ENCODE results near the gene PIP4K2B.
"Not testable (repeated sequence)": the region's sequence is repeated elsewhere in the genome, so short reads cannot be mapped to it uniquely, and the experiment has no call there.

PIP4K2B gene

DNA sequence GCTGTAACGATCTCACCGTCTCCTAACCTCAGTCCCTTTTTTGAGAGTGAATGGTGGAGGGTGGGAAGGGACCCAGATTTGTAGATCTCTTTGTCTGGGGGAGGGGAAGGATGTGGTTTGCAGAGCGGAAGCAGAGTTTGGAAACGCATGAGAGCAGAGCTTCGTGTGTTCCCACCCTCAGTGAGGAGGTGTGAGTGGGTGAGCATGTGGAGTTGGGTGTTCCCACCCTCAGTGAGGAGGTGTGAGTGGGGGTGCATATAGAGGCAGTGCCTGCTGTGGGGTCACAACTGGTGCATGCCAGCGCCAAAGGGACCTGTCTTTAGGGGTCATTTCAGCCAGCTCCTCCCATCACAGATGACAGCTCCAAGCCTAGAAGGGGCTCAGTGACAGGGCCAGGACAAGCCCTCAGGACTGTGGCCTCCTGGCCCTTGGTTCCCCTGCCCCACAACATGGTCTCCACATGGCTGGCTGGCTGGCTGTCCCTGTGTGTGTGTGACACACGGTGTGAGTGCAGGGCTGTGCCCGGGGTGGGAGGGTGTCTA is 71.0 kb downstream of the PIP4K2B start:
- no peak for DNase-seq

DNA sequence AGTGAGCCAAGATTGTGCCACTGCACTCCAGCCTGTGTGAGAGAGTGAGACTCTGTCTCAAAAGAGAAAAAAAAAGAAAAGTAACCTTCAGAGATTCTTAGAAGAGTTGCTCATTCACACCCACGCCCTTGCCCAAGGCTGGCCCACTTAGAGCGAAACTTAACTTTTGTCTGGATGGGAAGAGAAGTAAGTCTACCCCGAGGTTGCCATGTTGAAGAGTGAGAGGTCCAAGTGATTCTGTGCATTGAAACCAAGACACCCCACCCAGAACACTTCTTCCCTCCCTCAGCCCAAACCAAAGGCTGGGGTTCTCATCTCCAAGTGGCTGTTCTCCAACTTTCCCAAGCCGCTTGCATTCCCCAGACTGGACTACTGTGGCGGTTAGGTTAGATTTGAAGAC is 71.6 kb downstream of the PIP4K2B start:
- no peak for DNase-seq

DNA sequence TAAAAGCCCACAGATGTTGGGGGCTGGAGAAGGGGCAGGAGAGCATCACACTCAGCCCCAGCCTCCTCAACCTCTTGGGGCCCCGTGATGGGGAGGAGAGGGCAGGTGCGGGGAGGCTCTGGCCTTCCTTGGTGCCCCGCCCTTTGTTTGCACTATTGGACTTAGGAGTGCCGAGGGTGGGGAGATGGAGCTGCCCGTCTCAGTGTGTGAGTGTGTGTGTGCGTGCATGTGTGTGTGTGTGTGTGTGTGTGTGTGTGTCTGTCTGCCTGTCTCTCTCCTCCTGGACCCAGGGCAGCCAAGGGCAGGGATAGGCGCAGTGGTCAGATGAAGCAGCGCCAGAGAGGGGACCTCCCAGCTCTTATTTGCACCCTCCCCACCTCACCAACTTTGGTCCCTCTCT is 73.2 kb downstream of the PIP4K2B start:
- DNase-seq, result not testable (repeated sequence)

DNA sequence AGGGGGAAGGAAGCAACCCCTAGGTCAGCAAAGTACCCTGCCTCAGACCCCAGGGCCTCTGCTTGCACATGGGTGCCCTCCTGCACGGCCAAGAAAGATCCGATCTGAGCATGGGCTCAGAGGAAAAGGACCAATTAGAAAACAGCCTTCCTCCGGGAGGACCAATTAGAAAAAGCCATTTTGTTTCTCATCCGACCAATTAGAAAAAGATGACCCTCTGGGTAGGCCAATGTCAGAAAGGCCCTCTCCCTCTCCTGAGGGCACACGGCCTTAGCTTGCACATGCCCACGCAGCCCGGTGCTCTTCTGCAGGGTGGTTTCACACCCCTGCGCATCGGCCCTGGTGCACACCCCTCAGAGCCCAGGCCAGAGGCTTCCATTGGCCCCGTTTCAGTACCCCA is 74.3 kb downstream of the PIP4K2B start:
- DNase-seq, result peak; percentile 54 to 68

DNA sequence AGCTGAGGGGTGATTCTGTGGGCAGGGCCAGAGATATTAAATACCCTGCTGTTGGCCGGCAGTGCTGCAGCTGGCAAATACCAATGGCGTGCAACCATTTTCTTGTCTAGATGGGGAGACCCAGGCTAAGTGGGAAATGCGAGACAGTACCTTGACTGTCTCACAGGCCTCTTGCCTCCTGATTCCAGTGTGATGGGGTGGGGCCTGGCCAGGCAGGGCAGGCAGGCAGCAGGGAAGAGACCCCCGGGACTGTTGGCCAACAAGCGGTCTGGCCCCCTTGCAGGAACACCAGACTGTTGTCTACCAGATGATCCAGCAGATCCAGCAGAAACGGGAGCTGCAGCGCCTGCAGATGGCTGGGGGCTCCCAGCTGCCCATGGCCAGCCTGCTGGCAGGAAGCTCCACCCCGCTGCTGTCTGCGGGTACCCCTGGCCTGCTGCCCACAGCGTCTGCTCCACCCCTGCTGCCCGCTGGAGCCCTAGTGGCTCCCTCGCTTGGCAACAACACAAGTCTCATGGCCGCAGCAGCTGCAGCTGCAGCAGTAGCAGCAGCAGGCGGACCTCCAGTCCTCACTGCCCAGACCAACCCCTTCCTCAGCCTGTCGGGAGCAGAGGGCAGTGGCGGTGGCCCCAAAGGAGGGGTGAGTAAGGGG is 74.9 kb downstream of the PIP4K2B start:
- DNase-seq, result peak; percentile 80 to 83

DNA sequence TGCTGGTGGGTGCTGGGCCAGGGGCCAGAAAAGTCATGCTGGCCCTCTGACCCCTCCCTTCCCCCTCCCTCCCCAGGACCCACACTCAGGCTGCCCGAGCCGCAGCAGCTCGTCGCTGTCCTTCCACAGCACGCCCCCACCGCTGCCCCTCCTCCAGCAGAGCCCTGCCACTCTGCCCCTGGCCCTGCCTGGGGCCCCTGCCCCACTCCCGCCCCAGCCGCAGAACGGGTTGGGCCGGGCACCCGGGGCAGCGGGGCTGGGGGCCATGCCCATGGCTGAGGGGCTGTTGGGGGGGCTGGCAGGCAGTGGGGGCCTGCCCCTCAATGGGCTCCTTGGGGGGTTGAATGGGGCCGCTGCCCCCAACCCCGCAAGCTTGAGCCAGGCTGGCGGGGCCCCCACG is 77.6 kb downstream of the PIP4K2B start:
- no peak for DNase-seq

DNA sequence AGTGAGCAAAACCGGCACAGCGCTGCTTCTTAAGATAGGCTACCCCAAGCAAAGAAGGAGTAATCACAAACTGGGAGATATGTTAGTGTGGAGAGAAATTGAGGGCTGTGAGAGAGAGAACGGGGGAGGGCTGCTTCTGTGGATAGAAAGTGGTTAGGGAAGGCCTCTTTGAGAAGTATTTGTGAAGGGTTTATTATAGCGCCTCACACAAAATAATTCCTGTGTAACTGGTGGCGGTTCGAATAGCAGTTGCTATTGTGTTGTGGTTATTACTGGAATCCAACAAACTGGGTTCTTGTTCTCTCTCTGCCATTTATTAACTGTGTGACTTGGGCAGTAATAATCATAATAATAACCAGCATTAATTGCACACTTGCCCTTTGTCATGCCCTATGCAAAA is 78.4 kb downstream of the PIP4K2B start:
- no peak for DNase-seq

DNA sequence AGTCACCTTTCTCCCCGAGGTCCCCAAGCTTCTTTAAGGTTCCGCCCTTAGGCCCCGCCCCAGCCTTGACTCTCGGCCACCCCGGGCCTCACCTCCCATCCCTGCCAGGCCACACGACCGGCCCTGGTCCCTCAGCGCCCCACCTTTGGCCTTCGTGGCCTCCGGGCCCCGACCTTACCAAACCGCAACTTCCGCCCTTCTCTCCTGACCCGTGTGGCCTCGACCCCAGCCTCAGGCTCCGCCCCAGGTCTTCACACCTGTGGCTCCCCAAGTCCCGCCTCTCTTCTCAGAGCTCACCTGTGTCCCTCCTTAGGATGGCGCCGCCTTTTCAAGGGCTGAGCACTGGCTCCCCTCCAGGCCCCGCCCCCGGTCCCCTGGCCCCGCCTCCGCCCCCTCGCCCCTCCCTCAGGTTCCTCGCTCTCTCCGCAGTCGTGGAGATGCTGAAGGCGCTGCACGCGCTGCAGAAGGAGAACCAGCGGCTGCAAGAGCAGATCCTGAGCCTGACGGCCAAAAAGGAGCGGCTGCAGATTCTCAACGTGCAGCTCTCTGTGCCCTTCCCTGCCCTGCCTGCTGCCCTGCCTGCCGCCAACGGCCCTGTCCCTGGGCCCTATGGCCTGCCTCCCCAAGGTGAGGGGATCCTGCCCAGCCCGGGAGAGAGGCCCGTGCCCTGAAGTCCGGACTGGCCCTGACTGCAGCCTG is 79.3 kb downstream of the PIP4K2B start:
- no peak for DNase-seq

DNA sequence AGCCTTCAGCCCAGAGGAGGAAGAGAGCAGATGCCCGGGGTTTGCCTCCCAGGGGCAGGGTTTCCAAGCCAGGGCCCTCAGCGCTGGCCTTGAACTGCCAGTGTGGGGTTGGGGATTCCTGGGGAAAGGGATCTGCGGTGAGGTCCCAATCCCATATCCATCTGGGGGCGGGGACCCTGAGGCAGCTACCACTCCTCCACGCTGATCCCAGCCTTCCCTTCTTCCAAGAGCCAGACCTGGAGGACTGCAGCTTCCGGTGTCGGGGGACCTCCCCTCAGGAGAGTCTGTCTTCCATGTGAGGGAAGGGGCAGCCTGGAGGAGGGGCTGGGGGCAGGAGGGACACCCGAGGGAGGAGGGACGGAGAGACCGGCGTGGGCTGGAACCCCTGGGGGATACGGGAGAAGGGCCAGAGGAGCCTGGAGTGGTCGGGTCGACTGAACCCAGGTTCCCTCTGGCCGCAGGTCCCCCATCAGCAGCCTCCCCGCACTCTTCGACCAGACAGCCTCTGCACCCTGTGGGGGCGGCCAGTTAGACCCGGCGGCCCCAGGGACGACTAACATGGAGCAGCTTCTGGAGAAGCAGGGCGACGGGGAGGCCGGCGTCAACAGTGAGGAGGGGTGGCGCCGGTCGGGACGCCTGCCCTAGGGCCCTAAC is 79.9 kb downstream of the PIP4K2B start:
- no peak for DNase-seq

DNA sequence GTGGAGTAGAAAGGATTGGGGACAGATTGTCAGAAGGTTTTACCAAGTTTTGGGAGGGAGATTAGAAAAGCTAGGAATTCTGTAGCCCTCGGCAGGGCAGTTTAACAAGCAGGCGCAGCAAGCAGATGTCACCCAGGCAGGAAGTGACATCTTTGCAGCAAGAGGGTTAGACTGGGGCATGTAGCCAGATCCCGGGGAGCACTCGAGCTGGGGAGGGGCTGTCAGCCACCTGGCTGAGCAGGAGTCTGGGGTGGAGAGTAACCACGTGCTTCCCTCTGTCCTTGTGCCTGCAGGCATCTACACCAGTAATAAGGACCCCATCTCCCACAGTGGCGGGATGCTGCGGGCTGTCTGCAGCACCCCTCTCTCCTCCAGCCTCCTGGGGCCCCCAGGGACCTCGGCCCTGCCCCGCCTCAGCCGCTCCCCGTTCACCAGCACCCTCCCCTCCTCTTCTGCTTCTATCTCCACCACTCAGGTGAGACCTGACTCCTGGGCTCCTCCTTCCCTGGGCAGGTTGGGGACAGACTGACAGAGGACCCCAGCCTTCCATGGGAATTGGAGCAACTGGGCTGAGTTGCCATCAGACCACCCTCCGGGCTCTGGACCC is 82.1 kb downstream of the PIP4K2B start:
- no peak for DNase-seq

DNA sequence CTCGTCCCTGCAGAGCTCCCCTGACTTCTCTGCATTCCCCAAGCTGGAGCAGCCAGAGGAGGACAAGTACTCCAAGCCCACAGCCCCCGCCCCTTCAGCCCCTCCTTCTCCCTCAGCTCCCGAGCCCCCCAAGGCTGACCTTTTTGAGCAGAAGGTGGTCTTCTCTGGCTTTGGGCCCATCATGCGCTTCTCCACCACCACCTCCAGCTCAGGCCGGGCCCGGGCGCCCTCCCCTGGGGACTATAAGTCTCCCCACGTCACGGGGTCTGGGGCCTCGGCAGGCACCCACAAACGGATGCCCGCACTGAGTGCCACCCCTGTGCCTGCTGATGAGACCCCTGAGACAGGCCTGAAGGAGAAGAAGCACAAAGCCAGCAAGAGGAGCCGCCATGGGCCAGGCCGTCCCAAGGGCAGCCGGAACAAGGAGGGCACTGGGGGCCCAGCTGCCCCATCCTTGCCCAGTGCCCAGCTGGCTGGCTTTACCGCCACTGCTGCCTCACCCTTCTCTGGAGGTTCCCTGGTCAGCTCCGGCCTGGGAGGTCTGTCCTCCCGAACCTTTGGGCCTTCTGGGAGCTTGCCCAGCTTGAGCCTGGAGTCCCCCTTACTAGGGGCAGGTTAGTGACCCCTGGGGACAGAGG is 82.9 kb downstream of the PIP4K2B start:
- no peak for DNase-seq
